Measurements from ENCODE around the gene TSPAN8.
"Not testable (repeated sequence)": the region's sequence is repeated elsewhere in the genome, so short reads cannot be mapped to it uniquely, and the experiment has no call there.

TSPAN8 gene

GRCh38 chr12:71125949-71126348 lies 31.9 kb downstream of the TSPAN8 start:
- no peak for DNase-seq (ENCODE audit: low read depth)

DNA sequence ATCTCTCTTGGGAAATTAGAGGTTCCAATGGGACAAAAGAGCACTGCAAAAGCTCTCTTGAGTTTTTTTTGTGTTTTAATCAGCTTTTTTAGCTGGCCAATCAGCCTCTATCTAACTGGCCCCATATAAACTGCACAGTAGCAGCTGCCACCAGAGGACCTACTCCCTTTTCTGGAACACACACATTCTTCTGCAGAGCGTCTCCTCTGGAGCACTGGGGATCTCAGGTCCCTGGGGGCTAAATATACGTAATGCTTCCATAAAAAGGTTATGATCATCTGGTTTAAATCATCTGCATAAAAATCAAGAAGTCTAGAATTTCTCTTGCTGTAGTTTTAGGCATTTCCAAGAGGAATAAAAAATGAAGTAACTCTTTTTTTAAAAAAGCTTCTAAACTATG lies 32.3 kb downstream of the TSPAN8 start:
- peak; percentile 14 for DNase-seq (ENCODE audit: low read depth)

DNA sequence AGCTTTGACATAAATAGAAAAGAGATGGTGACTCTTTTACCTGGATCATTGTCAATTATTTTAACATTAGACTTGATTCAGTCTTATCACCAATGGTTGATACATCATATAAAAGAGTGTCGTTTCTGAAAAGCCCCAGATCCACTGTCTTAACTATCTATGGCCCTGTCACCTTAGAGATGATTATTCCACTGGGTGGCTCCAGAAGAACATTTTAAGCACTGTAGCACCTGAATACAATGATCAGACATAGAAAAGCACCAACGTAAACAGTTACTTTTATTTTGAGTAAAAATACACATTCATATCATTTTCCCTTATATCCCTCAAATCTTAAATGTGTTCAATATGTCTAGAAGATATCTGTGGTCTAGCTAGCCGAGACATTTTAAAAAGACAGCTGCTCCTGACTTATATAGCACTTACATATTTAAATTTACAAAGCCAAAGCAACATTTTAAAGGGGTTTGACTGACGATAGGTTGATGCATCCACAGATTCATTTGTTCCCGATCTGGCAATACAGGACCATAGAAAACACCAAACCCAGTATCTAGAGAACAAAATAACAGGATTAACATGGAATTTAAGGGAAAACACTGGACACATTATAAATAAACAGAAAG lies 32.9 kb downstream of the TSPAN8 start:
- DNase-seq (ENCODE audit: low read depth) = no peak

- not testable (repeated sequence) for DNase-seq (ENCODE audit: low read depth)
These were observed 44.7 kb downstream of the TSPAN8 start for GRCh38 chr12:71113148-71113547.

GRCh38 chr12:71109834-71110233 lies 48.0 kb downstream of the TSPAN8 start:
- no peak for DNase-seq (ENCODE audit: low read depth)

GRCh38 chr12:71108355-71108754 lies 49.4 kb downstream of the TSPAN8 start:
- DNase-seq (ENCODE audit: low read depth) = no peak

- no peak for DNase-seq (ENCODE audit: low read depth)
These were observed 49.9 kb downstream of the TSPAN8 start for GRCh38 chr12:71107936-71108335.

DNA sequence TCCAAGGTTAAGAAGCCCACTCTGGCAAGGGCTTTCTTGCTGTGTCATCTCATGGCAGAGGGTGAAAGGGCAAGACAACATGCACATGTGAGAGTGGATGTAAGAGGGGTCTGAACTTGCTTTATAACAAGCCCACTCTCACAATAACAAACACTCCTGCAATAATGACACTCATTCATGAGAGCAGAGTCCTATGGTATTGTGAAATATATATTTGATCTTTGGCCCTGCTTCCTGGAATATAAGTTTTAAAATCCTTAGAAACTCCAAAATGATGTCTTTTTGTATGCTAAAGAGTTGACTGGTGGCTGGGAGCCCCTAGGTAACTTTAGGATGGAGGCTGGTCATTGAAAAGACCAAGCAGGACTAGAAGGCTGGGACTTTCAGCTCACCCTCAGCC lies 51.8 kb downstream of the TSPAN8 start:
- no peak for DNase-seq (ENCODE audit: low read depth)

- no peak for DNase-seq (ENCODE audit: low read depth)
These were observed 65.5 kb downstream of the TSPAN8 start for GRCh38 chr12:71092290-71092689.

- DNase-seq (ENCODE audit: low read depth) = no peak
These were observed 66.8 kb downstream of the TSPAN8 start for GRCh38 chr12:71090971-71091370.

DNA sequence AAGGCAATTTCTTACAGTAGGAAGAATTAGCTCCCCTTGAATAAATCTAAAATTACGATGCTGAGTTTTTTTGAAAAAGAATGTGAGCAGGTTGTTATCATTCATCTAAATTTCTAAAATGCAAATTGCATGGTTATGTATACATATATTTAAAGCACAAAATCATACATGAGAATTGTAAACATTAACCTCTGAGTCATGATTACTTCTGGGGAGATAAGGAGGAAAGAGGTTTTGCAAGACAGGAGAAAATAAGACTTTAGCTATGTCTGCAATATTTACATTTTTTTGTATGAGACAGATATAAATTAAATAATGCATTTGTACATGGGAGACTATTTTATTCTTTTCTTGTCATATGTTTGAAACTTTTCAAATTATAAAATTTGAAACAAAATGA lies 72.2 kb downstream of the TSPAN8 start:
- no peak for DNase-seq (ENCODE audit: low read depth)

GRCh38 chr12:71075743-71076142 lies 82.1 kb downstream of the TSPAN8 start:
- DNase-seq (ENCODE audit: low read depth) = no peak

Data from fibroblast of the conjunctiva (primary cell).